GM21381 (cell line): Measurements from ENCODE around the gene PKD1.

Experiments
- ATAC-seq: cut with Tn5 transposase; IDR thresholded peaks from one replicate; pipeline ENCODE4 v1.9.1; 2021; ENCODE audit warnings: mild to moderate bottlenecking, moderate library complexity; ENCODE audit not compliant: unreplicated experiment

Gene PKD1

DNA sequence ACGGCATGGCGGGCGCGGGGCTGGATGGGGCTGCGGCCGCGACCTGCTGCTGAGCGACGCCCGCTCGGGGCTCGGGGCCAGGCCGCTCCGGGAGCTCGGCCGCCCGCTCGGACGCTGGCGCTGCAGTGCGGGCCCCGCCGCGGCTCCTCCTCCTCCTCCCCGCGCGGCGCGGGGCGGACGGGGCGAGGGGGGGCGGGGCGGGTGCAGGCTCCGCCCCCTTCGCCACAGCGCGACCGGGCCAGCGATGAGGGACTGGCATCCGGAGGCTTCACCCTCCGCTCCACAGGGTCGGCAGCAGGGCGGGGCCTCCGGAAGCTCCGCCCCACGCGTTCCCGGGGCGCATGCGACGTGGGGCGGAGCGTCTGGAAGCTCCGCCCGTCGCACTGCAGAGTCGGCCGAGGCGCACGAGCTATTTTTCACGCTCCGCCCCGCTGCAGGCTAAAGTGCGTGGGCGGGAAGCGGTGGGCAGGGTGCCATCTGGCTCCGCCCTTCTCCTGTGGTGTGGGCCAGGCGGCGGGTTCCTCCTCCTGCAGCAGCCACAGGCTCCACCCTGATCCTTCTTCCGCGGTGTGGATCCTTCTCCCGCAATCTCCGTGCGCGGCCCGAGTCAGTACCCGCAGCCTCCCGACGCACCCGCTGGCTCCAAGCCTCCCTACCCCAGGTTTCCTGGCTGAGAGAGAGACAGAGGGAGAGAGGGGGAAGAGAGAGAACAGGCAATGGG lies at the start of gene PKD1:
Gene PKD1 (minus strand): TSS at position 129 of the 721 bp plus-strand sequence. CDS start 209 bp downstream, outside the sequence.
- peak; percentile 61 for ATAC-seq

- ATAC-seq, result no peak
Observed at GRCh38 chr16:2184962-2185361, 49.3 kb upstream of the PKD1 start.

GRCh38 chr16:2184346-2184745 lies 48.6 kb upstream of the PKD1 start:
- no peak for ATAC-seq

GRCh38 chr16:2183671-2184070 lies 48.0 kb upstream of the PKD1 start:
- ATAC-seq, result no peak

DNA sequence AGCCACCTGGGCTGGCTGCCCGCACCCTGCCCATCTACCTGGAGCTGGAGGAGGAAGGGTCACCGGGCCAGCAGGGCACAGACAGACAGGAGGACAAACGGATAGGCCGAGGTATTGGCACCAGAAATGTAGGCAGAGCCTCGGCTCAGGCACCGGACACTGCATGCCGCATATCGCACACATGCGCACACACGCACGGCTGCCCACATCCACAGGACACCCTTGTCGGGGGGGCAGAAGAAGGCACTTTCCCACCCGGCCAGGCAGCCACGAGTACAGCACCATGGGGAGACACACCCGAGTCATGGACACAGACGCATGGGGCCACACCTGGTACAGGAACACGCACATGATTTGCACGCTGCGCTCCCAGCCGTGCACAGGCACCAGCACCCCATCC lies 46.3 kb upstream of the PKD1 start:
- no peak for ATAC-seq

- ATAC-seq, result no peak
Observed at GRCh38 chr16:2180962-2181923, 45.5 kb upstream of the PKD1 start.

DNA sequence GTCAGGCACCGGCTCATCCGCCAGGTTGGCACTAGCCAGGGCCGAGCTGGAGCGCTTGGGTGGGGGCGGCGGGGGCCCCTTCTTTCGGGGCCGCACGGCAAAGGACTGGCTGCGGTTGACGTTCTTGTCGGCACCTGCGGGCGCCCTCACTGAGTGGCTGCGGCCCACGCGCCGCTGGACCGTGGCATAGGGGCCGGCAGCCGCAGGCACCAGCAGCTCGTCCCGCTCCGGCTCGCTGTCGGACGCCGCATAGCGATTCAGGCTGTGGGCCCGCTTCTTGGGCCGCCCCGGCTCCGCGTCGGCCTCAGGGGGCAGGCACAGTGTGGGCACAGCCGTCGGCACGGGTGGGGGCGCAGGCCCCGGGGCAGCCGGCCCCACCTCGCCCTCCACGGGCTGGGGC lies 44.8 kb upstream of the PKD1 start:
- ATAC-seq, result no peak

DNA sequence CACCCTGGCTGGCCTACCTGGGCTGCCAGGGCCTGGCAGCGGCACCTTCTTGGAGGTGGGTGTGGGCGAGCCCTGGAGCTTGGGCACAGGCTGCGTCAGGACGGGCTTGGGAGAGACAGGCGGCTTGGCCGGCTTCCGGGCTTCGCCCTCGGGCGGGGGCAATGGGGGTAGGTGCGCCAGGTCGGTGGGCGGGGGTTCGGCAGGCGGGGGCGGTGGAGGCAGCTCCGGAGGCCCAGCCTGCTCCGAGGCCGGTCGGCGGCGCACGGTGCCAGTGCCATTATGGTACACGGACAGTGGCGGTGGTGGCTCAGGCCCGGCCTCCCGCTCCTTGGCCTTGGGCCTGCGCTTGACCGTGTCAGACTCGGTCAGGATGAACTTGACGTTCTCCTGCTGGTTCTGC lies 43.9 kb upstream of the PKD1 start:
- ATAC-seq, result no peak

GRCh38 chr16:2179107-2179501 lies 43.4 kb upstream of the PKD1 start:
- ATAC-seq, result no peak

- ATAC-seq, result no peak
Observed at GRCh38 chr16:2178321-2179106, 42.8 kb upstream of the PKD1 start.

- ATAC-seq, result no peak
Observed at GRCh38 chr16:2177561-2177960, 41.9 kb upstream of the PKD1 start.

- ATAC-seq, result no peak
Observed at GRCh38 chr16:2177101-2177500, 41.4 kb upstream of the PKD1 start.

- ATAC-seq, result no peak
Observed at GRCh38 chr16:2176047-2176446, 40.3 kb upstream of the PKD1 start.

- no peak for ATAC-seq
Observed at GRCh38 chr16:2175454-2175853, 39.8 kb upstream of the PKD1 start.

DNA sequence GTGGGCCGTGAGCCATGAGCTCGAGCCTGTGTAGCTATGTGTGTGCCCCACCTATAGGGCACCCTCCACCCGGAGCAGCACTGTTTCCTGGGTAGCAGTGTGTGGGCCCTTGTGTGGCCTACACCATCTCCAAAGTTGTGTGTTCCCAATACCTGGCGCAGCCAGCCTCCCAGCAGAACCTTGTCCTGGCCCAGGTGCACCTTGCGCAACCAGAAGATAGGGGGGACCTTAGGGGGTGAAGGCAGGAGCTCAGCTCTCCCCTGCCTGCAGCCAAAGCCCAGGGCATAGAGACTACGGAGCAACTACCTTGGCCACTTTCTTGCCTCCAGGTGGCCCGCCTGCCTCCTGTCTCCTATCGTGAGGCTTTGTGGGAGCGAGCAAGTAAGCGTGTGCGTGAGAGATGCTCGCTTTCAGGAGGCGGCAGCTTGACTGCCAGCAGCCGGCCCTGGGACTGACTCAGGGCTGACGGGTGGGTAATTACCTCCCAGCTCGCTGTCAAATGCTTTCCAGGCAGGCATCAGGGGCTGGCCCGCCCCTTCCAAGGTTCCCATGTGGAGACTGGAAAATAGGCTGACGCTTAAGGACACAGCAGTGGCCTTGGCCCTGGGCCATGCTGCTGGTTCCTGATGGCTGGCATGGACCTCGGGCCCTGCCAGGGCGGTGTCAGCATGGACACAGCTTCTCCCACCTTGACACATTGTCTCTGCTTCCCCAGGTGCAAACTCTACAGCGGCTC lies 38.9 kb upstream of the PKD1 start:
- ATAC-seq, result no peak

DNA sequence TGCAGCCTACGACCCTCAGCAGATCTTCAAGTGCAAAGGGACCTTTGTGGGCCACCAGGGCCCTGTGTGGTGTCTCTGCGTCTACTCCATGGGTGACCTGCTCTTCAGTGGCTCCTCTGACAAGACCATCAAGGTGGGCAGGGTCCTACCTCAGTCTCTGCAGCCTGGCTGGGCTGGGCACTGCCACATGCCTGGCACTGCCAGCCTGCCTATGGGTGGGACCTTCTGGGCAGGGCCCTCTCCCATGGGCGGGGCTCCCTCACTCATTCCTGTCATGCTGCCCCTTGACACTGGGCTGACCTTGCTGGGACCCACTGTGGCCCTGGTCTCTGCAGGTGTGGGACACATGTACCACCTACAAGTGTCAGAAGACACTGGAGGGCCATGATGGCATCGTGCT lies 38.2 kb upstream of the PKD1 start:
- ATAC-seq, result no peak

- no peak for ATAC-seq
Observed at GRCh38 chr16:2173366-2173765, 37.7 kb upstream of the PKD1 start.

DNA sequence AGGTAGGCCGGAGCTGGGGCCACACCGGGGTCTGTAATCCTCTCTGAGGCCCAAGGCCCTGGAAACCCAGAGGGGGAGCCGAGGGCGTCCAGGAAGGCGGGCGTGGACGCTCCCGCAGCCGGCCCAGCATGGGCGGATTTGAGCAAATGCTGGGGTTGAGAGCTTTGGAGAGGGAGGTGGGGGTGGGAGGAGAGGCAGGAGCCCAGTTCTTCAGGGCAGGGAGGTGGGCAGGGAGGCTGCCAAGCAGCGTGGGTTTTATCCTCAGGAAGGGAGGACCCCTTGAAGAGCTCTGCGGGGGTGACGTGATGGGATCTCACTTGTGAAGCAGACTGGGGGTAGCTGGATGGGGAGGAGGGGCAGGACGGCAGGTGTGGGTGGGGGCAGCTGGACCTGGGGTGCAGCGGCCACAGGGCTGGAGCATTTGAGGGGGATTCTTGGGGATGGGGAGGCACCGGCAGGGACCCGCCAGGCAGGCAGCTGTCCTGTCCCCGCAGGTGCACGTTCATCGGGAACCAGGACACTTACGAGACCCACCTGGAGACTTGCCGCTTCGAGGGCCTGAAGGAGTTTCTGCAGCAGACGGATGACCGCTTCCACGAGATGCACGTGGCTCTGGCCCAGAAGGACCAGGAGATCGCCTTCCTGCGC lies 37.1 kb upstream of the PKD1 start:
- no peak for ATAC-seq

DNA sequence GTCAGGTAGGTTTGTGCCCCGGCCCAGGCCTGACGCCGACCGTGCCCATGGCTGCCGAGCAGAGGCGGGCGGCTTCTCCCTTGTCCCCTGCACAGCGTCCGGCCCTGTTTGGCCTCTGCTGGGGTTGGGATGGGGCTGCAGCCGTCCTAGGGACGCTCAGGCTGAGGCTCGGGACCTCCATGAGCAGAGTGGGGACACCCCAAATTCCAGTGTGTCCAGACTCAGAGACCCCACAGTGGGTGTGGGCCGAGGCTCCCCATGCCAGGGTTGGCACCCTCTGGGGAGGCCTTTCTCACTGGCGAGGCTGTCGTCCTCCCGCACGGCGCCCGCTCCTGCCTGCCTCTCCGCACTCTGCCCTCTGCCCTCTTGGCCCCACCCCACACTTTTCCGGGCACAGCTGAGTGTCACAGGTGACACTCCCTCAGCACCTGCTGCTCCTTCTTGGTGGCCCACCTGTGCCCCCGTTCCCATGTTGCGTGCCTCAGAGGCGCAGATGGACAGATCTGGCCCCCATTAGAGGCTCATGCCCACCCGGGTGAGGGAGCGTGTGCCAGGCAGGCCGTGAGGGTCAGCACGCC lies 36.0 kb upstream of the PKD1 start:
- ATAC-seq, result no peak
